HUDEP-2 (cell line): ENCODE results near the gene ABCA6.
"Not testable (repeated sequence)": the region's sequence is repeated elsewhere in the genome, so short reads cannot be mapped to it uniquely, and the experiment has no call there.

Experiments
- DNase-seq, 76 experiments: peaks; one replicate each; lab custom pipeline; 2025; ENCODE audit not compliant: unreplicated experiment in 76 of 76; lab: John Stamatoyannopoulos, UW

The ABCA6 gene

GRCh38 chr17:69082696-69083095, 59.0 kb downstream of the ABCA6 start:
- no peak for DNase-seq

- DNase-seq = no peak
Observed at GRCh38 chr17:69078864-69079263, 62.8 kb downstream of the ABCA6 start.

- no peak for DNase-seq
Observed at GRCh38 chr17:69075823-69076222, 65.9 kb downstream of the ABCA6 start.

- DNase-seq = not testable (repeated sequence)
Observed at GRCh38 chr17:69073392-69073791, 68.3 kb downstream of the ABCA6 start.

GRCh38 chr17:69072803-69073256, 68.9 kb downstream of the ABCA6 start:
- DNase-seq = not testable (repeated sequence)

GRCh38 chr17:69071233-69071586, 70.5 kb downstream of the ABCA6 start:
- not testable (repeated sequence) for DNase-seq

GRCh38 chr17:69070378-69071232, 71.1 kb downstream of the ABCA6 start:
- DNase-seq = not testable (repeated sequence)

GRCh38 chr17:69069226-69069750, 72.4 kb downstream of the ABCA6 start:
- no peak for DNase-seq

GRCh38 chr17:69067274-69068047, 74.2 kb downstream of the ABCA6 start:
- DNase-seq = no peak

- no peak for DNase-seq
Observed at GRCh38 chr17:69066482-69066881, 75.2 kb downstream of the ABCA6 start.

- no peak for DNase-seq
Observed at GRCh38 chr17:69065113-69065512, 76.6 kb downstream of the ABCA6 start.

GRCh38 chr17:69064476-69064875, 77.2 kb downstream of the ABCA6 start:
- no peak for DNase-seq

- DNase-seq = no peak
Observed at GRCh38 chr17:69064001-69064400, 77.7 kb downstream of the ABCA6 start.

- no peak for DNase-seq
Observed at GRCh38 chr17:69062860-69063581, 78.7 kb downstream of the ABCA6 start.

- DNase-seq = no peak
Observed at GRCh38 chr17:69061721-69062556, 79.8 kb downstream of the ABCA6 start.

GRCh38 chr17:69060822-69061221, 80.9 kb downstream of the ABCA6 start, which contains the start of gene ABCA9:
TSS of gene ABCA9 (minus strand) at chr17:69060927. CDS start at chr17:69051126, 9,801 bp downstream.
- no peak for DNase-seq

GRCh38 chr17:69059458-69060175, 82.1 kb downstream of the ABCA6 start:
- DNase-seq = no peak

GRCh38 chr17:69058165-69058564, 83.5 kb downstream of the ABCA6 start:
- DNase-seq = peak in 13 of 76 experiments; percentile 1 to 34 (median 16)

GRCh38 chr17:69057280-69057679, 84.4 kb downstream of the ABCA6 start:
- no peak for DNase-seq
